Testis (tissue), 3 donors: Measurements from ENCODE around the gene TMEM178B. TPM values are rescaled to one million over a fixed set of nuclear protein-coding genes. Genes with fewer than 3 reads are reported as not detected.
"Not testable (repeated sequence)": the region's sequence is repeated elsewhere in the genome, so short reads cannot be mapped to it uniquely, and the experiment has no call there.

Experiments
- DNase-seq: peaks from one replicate; pipeline ENCODE4 v3.0.0-alpha.2; 2019
- H3K27ac ChIP-seq, 2 donors: fragments of 200-600 bp; sonication (generic); one replicate each; pipeline ENCODE4 v1.5.1; 2019
- H3K27me3 ChIP-seq: fragments of 200-600 bp; sonication (generic); one replicate; pipeline ENCODE4 v1.5.1; 2019
- H3K36me3 ChIP-seq: fragments of 200-600 bp; sonication (generic); one replicate; pipeline ENCODE4 v1.5.1; 2017; ENCODE audit warnings: low read depth; ENCODE audit errors: missing control alignments
- H3K4me1 ChIP-seq: fragments of 200-600 bp; sonication (generic); one replicate; pipeline ENCODE4 v1.5.1; 2019
- H3K4me3 ChIP-seq, 2 donors: fragments of 200-600 bp; sonication (generic); one replicate each; pipeline ENCODE4 v1.5.1; 2017 to 2019
- H3K9me3 ChIP-seq: fragments of 200-600 bp; sonication (generic); one replicate; pipeline ENCODE4 v1.5.1; 2017
- CTCF ChIP-seq, 3 experiments: fragments of 450-650 bp in 2 of 3; fragments of 200-600 bp in 1 of 3; sonication (generic) in 1 of 3; IDR thresholded peaks; one replicate each; pipeline ENCODE4 v1.5.1; 2016 to 2019; ENCODE audit warnings: antibody characterized with exemption in 3 of 3, mild to moderate bottlenecking in 2 of 3, moderate library complexity in 1 of 3
- POLR2A ChIP-seq: fragments of 450-650 bp; IDR thresholded peaks from one replicate; pipeline ENCODE4 v1.6.1; 2017; ENCODE audit warnings: antibody characterized with exemption, mild to moderate bottlenecking, moderate library complexity
- WGBS, 2 donors: methylation state at CpG; one replicate each; pipeline ENCODE4 v1.1.5; 2018; 5-methylcytosine and 5-hydroxymethylcytosine counted together
- intact Hi-C: fragments of 100-400 bp; cut with DNase I; formaldehyde crosslinking; loops from one replicate; pipeline ENCODE4 v1.15.1; 2023; ENCODE audit warnings: low total_unique reads
- polyA plus RNA-seq: library from polyadenylated mRNA; stranded (reverse); fragments of 350-450 nt; fragmentation: Illumina TruSeq; extraction: RNeasy Lipid Tissue Mini Kit (QIAGEN cat#74804); gene quantifications from one replicate; pipeline ENCODE4 v1.2.3, GENCODE V29; 2014; ENCODE audit warnings: low read depth, low replicate concordance; ENCODE audit not compliant: insufficient read depth
- total RNA-seq, 2 donors: library from RNA; depleted of rRNA; stranded (reverse); fragments of >200 nt; gene quantifications; one replicate each; pipeline ENCODE4 v1.2.3, GENCODE V29; 2016

The TMEM178B gene
- total and polyA plus RNA-seq, 3 donors from 2014 or later, result 1.7 to 7.2 (median 2.0) TPM

DNA sequence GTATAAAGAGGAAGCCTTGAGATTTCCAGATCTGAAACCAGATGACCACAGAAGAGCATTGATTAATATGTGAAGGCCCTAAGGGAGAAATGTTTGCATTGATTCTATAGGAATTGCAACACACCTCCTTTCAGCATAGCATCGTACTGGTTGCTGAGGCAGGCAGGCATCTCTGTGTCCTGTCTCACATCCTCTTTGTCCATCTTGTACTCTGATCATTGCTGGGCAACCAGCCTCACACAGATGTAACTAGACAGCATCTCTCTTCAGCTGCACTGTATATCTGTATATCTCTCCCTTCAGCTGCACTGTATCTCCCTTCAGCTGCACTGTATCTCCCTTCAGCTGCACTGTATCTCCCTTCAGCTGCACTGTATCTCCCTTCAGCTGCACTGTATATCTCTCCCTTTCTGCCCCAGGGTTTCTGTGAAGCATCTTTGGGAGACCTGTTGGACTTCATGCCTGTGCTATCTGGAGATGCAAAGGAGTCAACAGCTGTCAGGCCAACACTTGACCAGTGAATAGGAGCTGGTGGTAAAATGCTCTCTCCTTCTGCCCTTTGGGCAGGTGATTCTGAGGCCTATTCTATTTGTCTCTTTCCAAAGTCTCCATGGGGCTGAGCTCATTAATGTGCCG lies 40.3 kb downstream of the TMEM178B start:
- Histone ChIP-seq H3K27ac (no peak overlapping the region), H3K4me3 (no peak overlapping the region), H3K36me3 (no peaks in the 10 kb centered on the region), H3K4me1 (no peaks in the 10 kb centered on the region), H3K9me3 (no peaks in the 10 kb centered on the region), H3K27me3 (no peaks in the 10 kb centered on the region)
- DNase-seq, result no peak
- 71 to 80% methylated on average over 2 of the region's 2 CpGs for WGBS, 2 donors
- TF ChIP-seq POLR2A (no peak), CTCF (IDR thresholded peaks at IDR 0.05) (no peak)
- intact Hi-C loops, result no loop called here

GRCh38 chr7:141115965-141116364 lies 42.1 kb downstream of the TMEM178B start:
- Histone ChIP-seq H3K9me3 (no peaks in the 10 kb centered on the region), H3K36me3 (no peaks in the 10 kb centered on the region), H3K27me3 (no peaks in the 10 kb centered on the region), H3K4me3 (no peak overlapping the region), H3K27ac (no peak overlapping the region), H3K4me1 (no peaks in the 10 kb centered on the region)
- WGBS, 2 donors, result 87 to 95% methylated on average over 3 of the region's 3 CpGs
- intact Hi-C loops, result no loop called here
- no peak for DNase-seq
- TF ChIP-seq POLR2A (no peak), CTCF (IDR thresholded peaks at IDR 0.05) (no peak)

- H3K9me3 ChIP-seq, H3K27ac ChIP-seq, DNase-seq, H3K27me3 ChIP-seq, H3K4me3 ChIP-seq, H3K4me1 ChIP-seq, intact Hi-C loops, H3K36me3 ChIP-seq: not testable (repeated sequence)
- WGBS, 2 donors, result 98 to 100% methylated on average over 2 of the region's 2 CpGs
Observed at GRCh38 chr7:141116661-141117060, 42.8 kb downstream of the TMEM178B start.

- no peaks in the 10 kb centered on the region for H3K36me3 ChIP-seq
- H3K4me1 ChIP-seq, result no peaks in the 10 kb centered on the region
- TF ChIP-seq POLR2A, result no peak
- TF ChIP-seq CTCF (IDR thresholded peaks at IDR 0.05), result no peak
- intact Hi-C loops, result no loop called here
- no peaks in the 10 kb centered on the region for H3K9me3 ChIP-seq
- no peak overlapping the region for H3K4me3 ChIP-seq
- H3K27me3 ChIP-seq, result no peaks in the 10 kb centered on the region
- DNase-seq, result no peak
- H3K27ac ChIP-seq, result no peak overlapping the region
- 59 to 74% methylated on average over 6 of the region's 6 CpGs for WGBS, 2 donors
Observed at GRCh38 chr7:141118767-141119166, 44.9 kb downstream of the TMEM178B start.

GRCh38 chr7:141119187-141119586 lies 45.3 kb downstream of the TMEM178B start:
- H3K36me3 ChIP-seq, result no peaks in the 10 kb centered on the region
- no peaks in the 10 kb centered on the region for H3K9me3 ChIP-seq
- no peak overlapping the region for H3K4me3 ChIP-seq
- DNase-seq, result no peak
- no peaks in the 10 kb centered on the region for H3K27me3 ChIP-seq
- intact Hi-C loops, result no loop called here
- H3K4me1 ChIP-seq, result no peaks in the 10 kb centered on the region
- H3K27ac ChIP-seq, result no peak overlapping the region
- 95 to 97% methylated on average over 4 of the region's 4 CpGs for WGBS, 2 donors
- no peak for TF ChIP-seq POLR2A
- no peak for TF ChIP-seq CTCF (IDR thresholded peaks at IDR 0.05)
